Esophagus muscularis mucosa (tissue), 4 donors: ENCODE results near the gene SMIM5.

Experiments used
- EP300 ChIP-seq: sonication (generic); formaldehyde crosslinking; IDR thresholded peaks from one replicate; pipeline ENCODE4 v1.6.1; 2017; ENCODE audit warnings: antibody characterized with exemption
- POLR2AphosphoS5 ChIP-seq, 2 donors: sonication (generic); formaldehyde crosslinking; IDR thresholded peaks; one replicate each; pipeline ENCODE4 v1.6.1; 2017; ENCODE audit warnings: antibody characterized with exemption in 2 of 2
- TF ChIP-seq, protein P1 (sequence below), 3 experiments: fragments of 200-600 bp in 2 of 3; fragments of 450-650 bp in 1 of 3; sonication (generic) in 2 of 3; IDR thresholded peaks; one replicate each; pipeline ENCODE4 v1.5.1; 2017 to 2019; ENCODE audit warnings: antibody characterized with exemption in 3 of 3, mild to moderate bottlenecking in 2 of 3, moderate library complexity in 1 of 3

DNA sequence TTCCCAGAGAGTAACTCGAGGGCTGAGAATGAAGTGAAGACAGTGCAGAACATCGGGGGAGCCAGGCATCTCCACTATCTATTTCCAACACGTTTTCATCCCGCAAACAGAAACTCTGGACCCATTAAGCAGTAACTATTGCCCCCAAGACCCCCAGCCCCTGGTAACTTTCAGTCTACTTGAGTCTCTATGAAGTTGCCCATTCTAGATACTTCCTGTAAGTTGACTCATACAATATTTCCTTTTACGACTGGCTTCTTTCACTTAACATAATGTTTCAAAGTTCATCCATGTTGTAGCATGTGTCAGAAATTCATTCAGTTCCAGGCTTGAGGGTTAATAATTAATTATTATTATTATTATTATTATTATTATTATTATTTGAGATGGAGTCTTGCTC, 26.1 kb upstream of the SMIM5 start:
- TF ChIP-seq, protein P1, sequence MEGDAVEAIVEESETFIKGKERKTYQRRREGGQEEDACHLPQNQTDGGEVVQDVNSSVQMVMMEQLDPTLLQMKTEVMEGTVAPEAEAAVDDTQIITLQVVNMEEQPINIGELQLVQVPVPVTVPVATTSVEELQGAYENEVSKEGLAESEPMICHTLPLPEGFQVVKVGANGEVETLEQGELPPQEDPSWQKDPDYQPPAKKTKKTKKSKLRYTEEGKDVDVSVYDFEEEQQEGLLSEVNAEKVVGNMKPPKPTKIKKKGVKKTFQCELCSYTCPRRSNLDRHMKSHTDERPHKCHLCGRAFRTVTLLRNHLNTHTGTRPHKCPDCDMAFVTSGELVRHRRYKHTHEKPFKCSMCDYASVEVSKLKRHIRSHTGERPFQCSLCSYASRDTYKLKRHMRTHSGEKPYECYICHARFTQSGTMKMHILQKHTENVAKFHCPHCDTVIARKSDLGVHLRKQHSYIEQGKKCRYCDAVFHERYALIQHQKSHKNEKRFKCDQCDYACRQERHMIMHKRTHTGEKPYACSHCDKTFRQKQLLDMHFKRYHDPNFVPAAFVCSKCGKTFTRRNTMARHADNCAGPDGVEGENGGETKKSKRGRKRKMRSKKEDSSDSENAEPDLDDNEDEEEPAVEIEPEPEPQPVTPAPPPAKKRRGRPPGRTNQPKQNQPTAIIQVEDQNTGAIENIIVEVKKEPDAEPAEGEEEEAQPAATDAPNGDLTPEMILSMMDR (IDR thresholded peaks at IDR 0.05) = no peak
- TF ChIP-seq POLR2AphosphoS5 (IDR thresholded peaks at IDR 0.05) (no peak), EP300 (no peak)
